ENCODE data around the gene SCTR.

SCTR gene

GRCh38 chr2:119433636-119434327 is 90.5 kb downstream of the SCTR start:
- no peak for TF ChIP-seq CTCF (IDR thresholded peaks at IDR 0.05; ENCODE audit: low read depth, low read length)
- in situ Hi-C loops (cut with HindIII; ENCODE audit: low sequenced_read_pairs) = no loop called here
- no peak for DNase-seq (ENCODE audit: low read depth, low spot score)
- no peak overlapping the region for H3K4me3 ChIP-seq (ENCODE audit: low read depth, low read length)

GRCh38 chr2:119432851-119433522 is 91.3 kb downstream of the SCTR start:
- TF ChIP-seq CTCF (IDR thresholded peaks at IDR 0.05; ENCODE audit: low read depth, low read length) = no peak
- no peak for DNase-seq (ENCODE audit: low read depth, low spot score)
- in situ Hi-C loops (cut with HindIII; ENCODE audit: low sequenced_read_pairs) = no loop called here
- H3K4me3 ChIP-seq (ENCODE audit: low read depth, low read length) = no peak overlapping the region

- TF ChIP-seq CTCF (IDR thresholded peaks at IDR 0.05; ENCODE audit: low read depth, low read length) = no peak
- in situ Hi-C loops (cut with HindIII; ENCODE audit: low sequenced_read_pairs) = no loop called here
- H3K4me3 ChIP-seq (ENCODE audit: low read depth, low read length) = peak overlapping the region; percentile 43
- DNase-seq (ENCODE audit: low read depth, low spot score) = peak; percentile 79
These were observed 92.1 kb downstream of the SCTR start for GRCh38 chr2:119431976-119432850.

GRCh38 chr2:119431155-119431975 is 92.9 kb downstream of the SCTR start, which contains the start of gene TMEM37:
TMEM37 (plus strand) TSS chr2:119431854; CDS start chr2:119431904, 50 bp downstream.
- in situ Hi-C loops (cut with HindIII; ENCODE audit: low sequenced_read_pairs) = no loop called here
- no peak for TF ChIP-seq CTCF (IDR thresholded peaks at IDR 0.05; ENCODE audit: low read depth, low read length)
- H3K4me3 ChIP-seq (ENCODE audit: low read depth, low read length) = peak within 1 kb of the TSS; percentile 43
- DNase-seq (ENCODE audit: low read depth, low spot score) = peak; percentile 87

GRCh38 chr2:119430023-119430498 is 94.2 kb downstream of the SCTR start:
- DNase-seq (ENCODE audit: low read depth, low spot score) = no peak
- no peak for TF ChIP-seq CTCF (IDR thresholded peaks at IDR 0.05; ENCODE audit: low read depth, low read length)
- H3K4me3 ChIP-seq (ENCODE audit: low read depth, low read length) = no peak overlapping the region
- in situ Hi-C loops (cut with HindIII; ENCODE audit: low sequenced_read_pairs) = no loop called here
